Liver (tissue), 9 donors: Measurements from ENCODE around the gene PSMB11. TPM values are rescaled to one million over a fixed set of nuclear protein-coding genes. Genes with fewer than 3 reads are reported as not detected.

Source experiments
- DNase-seq: peaks from one replicate; pipeline ENCODE4 v3.0.0-alpha.2; 2017; ENCODE audit warnings: low spot score
- H3K27ac ChIP-seq, 2 donors: one replicate each; pipeline ENCODE4 v1.7.0; 2013; ENCODE audit warnings: inconsistent platforms in 2 of 2, low read length in 2 of 2, control low read depth in 1 of 2, low read depth in 1 of 2, mild to moderate bottlenecking in 1 of 2
- H3K27me3 ChIP-seq, 4 donors: one replicate each; pipeline versions ENCODE4 v1.6.1 to v1.7.0; 2013; ENCODE audit warnings: low read length in 3 of 4, inconsistent platforms in 1 of 4, mild to moderate bottlenecking in 1 of 4, moderate library complexity in 1 of 4; ENCODE audit not compliant: control insufficient read depth in 4 of 4, insufficient read depth in 4 of 4
- H3K36me3 ChIP-seq, 4 donors: one replicate each; pipeline versions ENCODE4 v1.6.1 to v1.7.0; 2013; ENCODE audit warnings: low read length in 3 of 4, mild to moderate bottlenecking in 3 of 4, low read depth in 1 of 4, moderate library complexity in 1 of 4; ENCODE audit not compliant: control insufficient read depth in 4 of 4, insufficient read depth in 3 of 4
- H3K4me1 ChIP-seq, 4 donors: one replicate each; pipeline versions ENCODE4 v1.6.1 to v1.7.0; 2013; ENCODE audit warnings: low read length in 3 of 4, mild to moderate bottlenecking in 3 of 4, moderate library complexity in 1 of 4; ENCODE audit not compliant: control insufficient read depth in 4 of 4, insufficient read depth in 4 of 4
- H3K4me3 ChIP-seq, 3 donors: one replicate each; pipeline versions ENCODE4 v1.6.1 to v1.7.0; 2013; ENCODE audit warnings: low read length in 3 of 3, control low read depth in 1 of 3, low read depth in 1 of 3, mild to moderate bottlenecking in 1 of 3
- H3K9ac ChIP-seq, 2 donors: one replicate each; pipeline ENCODE4 v1.7.0; 2013; ENCODE audit warnings: low read length in 2 of 2, mild to moderate bottlenecking in 2 of 2, moderate library complexity in 2 of 2, control low read depth in 1 of 2, low read depth in 1 of 2
- H3K9me3 ChIP-seq, 4 donors: one replicate each; pipeline versions ENCODE4 v1.6.1 to v1.7.0; 2013; ENCODE audit warnings: low read length in 3 of 4; ENCODE audit not compliant: control insufficient read depth in 4 of 4
- EGR1 ChIP-seq, 2 donors: IDR thresholded peaks; 2 replicates each; pipeline ENCODE4 v1.6.1; 2016 to 2018; ENCODE audit warnings: antibody characterized with exemption in 2 of 2, low read depth in 2 of 2
- FOXA1 ChIP-seq: IDR thresholded peaks from 2 replicates; pipeline ENCODE4 v1.6.1; 2016; ENCODE audit warnings: antibody characterized with exemption
- FOXA2 ChIP-seq: IDR thresholded peaks from 2 replicates; pipeline ENCODE4 v1.6.1; 2016; ENCODE audit warnings: antibody characterized with exemption
- GABPA ChIP-seq, 2 donors: IDR thresholded peaks in 1 of 2; conservative IDR thresholded peaks in 1 of 2; 2 replicates each; pipeline ENCODE4 v1.6.1; 2016; ENCODE audit warnings: antibody characterized with exemption in 2 of 2, mild to moderate bottlenecking in 1 of 2, moderate library complexity in 1 of 2
- HNF4G ChIP-seq: IDR thresholded peaks from 2 replicates; pipeline ENCODE4 v1.6.1; 2016; ENCODE audit warnings: antibody characterized with exemption
- MAX ChIP-seq: IDR thresholded peaks from 2 replicates; pipeline ENCODE4 v1.6.1; 2016; ENCODE audit warnings: antibody characterized with exemption
- REST ChIP-seq: IDR thresholded peaks from 2 replicates; pipeline ENCODE4 v1.6.1; 2016; ENCODE audit warnings: antibody characterized with exemption, mild to moderate bottlenecking
- TAF1 ChIP-seq: conservative IDR thresholded peaks from 2 replicates; pipeline ENCODE4 v1.6.1; 2016; ENCODE audit warnings: antibody characterized with exemption, mild to moderate bottlenecking
- ZBTB33 ChIP-seq: IDR thresholded peaks from 2 replicates; pipeline ENCODE4 v1.6.1; 2016; ENCODE audit warnings: antibody characterized with exemption
- WGBS: extraction: QIAGEN DNeasy Blood & Tissue Kit; methylation state at CpG from one replicate; pipeline ENCODE4 v1.1.7; 2013; 5-methylcytosine and 5-hydroxymethylcytosine counted together
- polyA plus RNA-seq, 2 donors: library from polyadenylated mRNA; stranded (reverse) in 1 of 2; unstranded in 1 of 2; fragments of 200-250 nt in 1 of 2; fragments of >200 nt in 1 of 2; fragmentation: Nextera tagmentation in 1 of 2; extraction: Ambion mirVana in 1 of 2; gene quantifications; one replicate each; pipeline versions ENCODE4 v1.2.1 to v1.2.3, GENCODE V29; 2013 to 2015
- total RNA-seq, 2 donors: library from RNA; depleted of rRNA; stranded (reverse); fragments of >200 nt; gene quantifications; one replicate each; pipeline ENCODE4 v1.2.3, GENCODE V29; 2014
- TF ChIP-seq, protein P1 (sequence below): fragments of 150-350 bp; IDR thresholded peaks from 2 replicates; pipeline ENCODE4 v1.5.1; 2017; ENCODE audit warnings: improper control_type of control experiment, low read depth, low read length; ENCODE audit not compliant: missing input control
- donor health status: healthy.
- donor health status: healthy.
- donor health status: healthy.
- donor health status: healthy.
- donor health status: healthy.

The PSMB11 gene
- total and polyA plus RNA-seq, 4 donors, result not detected

GRCh38 chr14:23093104-23093503 lies 51.1 kb downstream of the PSMB11 start:
- peaks cover 0 to 17% (median 8%) of the 10 kb centered on the region in 4 donors for H3K4me1 ChIP-seq
- no peak overlapping the region for H3K4me3 ChIP-seq
- no peaks in the 10 kb centered on the region for H3K9me3 ChIP-seq
- H3K9ac ChIP-seq, result no peak overlapping the region
- H3K27ac ChIP-seq, result no peak overlapping the region
- TF ChIP-seq, protein P1, sequence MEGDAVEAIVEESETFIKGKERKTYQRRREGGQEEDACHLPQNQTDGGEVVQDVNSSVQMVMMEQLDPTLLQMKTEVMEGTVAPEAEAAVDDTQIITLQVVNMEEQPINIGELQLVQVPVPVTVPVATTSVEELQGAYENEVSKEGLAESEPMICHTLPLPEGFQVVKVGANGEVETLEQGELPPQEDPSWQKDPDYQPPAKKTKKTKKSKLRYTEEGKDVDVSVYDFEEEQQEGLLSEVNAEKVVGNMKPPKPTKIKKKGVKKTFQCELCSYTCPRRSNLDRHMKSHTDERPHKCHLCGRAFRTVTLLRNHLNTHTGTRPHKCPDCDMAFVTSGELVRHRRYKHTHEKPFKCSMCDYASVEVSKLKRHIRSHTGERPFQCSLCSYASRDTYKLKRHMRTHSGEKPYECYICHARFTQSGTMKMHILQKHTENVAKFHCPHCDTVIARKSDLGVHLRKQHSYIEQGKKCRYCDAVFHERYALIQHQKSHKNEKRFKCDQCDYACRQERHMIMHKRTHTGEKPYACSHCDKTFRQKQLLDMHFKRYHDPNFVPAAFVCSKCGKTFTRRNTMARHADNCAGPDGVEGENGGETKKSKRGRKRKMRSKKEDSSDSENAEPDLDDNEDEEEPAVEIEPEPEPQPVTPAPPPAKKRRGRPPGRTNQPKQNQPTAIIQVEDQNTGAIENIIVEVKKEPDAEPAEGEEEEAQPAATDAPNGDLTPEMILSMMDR, result no peak
- 88% methylated on average over 2 of the region's 2 CpGs for WGBS
- H3K27me3 ChIP-seq, result no peaks in the 10 kb centered on the region
- no peak for DNase-seq
- peaks cover 10 to 35% (median 21%) of the 10 kb centered on the region in 4 donors for H3K36me3 ChIP-seq

GRCh38 chr14:23093526-23093925 lies 51.5 kb downstream of the PSMB11 start:
- Histone ChIP-seq H3K9ac (peak overlapping the region in 1 of 2 donors; percentile 57), H3K4me1 (peaks cover 0 to 17% (median 8%) of the 10 kb centered on the region in 4 donors), H3K4me3 (peak overlapping the region in 1 of 3 donors; percentile 66), H3K36me3 (peaks cover 10 to 34% (median 21%) of the 10 kb centered on the region in 4 donors), H3K27ac (no peak overlapping the region), H3K9me3 (no peaks in the 10 kb centered on the region), H3K27me3 (no peaks in the 10 kb centered on the region)
- WGBS, result 87% methylated on average over 2 of the region's 2 CpGs
- no peak for TF ChIP-seq HNF4G
- TF ChIP-seq TAF1, result no peak
- no peak for TF ChIP-seq EGR1 (IDR thresholded peaks at IDR 0.05; ENCODE audit: low read depth in 2 of 2)
- no peak for TF ChIP-seq REST
- no peak for TF ChIP-seq MAX
- no peak for TF ChIP-seq FOXA2
- no peak for TF ChIP-seq ZBTB33
- no peak for TF ChIP-seq FOXA1
- TF ChIP-seq GABPA (IDR thresholded peaks at IDR 0.05 in 1 of 2, conservative IDR thresholded peaks at IDR 0.05 in 1 of 2), result no peak
- no peak for DNase-seq

Other genes with a start within 250 kb of the PSMB11 start
- gene SLC7A7, start 226.8 kb upstream of the PSMB11 start, total RNA-seq, result 10 to 100 TPM in 1 of 2 donors, 1 to 10 TPM in 1; 9.2 to 14.3 TPM
- 1 to 10 TPM; 2.8 to 8.3 TPM for gene SLC7A7, start 226.8 kb upstream of the PSMB11 start, polyA plus RNA-seq
- gene MRPL52, start 212.3 kb upstream of the PSMB11 start, total RNA-seq, result 10 to 100 TPM in 1 of 2 donors, 1 to 10 TPM in 1; 9.1 to 19.1 TPM
- 100 to 1,000 TPM in 1 of 2 donors, 10 to 100 TPM in 1; 54.1 to 142 TPM for gene MRPL52, start 212.3 kb upstream of the PSMB11 start, polyA plus RNA-seq
- gene MMP14, start 205.6 kb upstream of the PSMB11 start, total RNA-seq, result 1 to 10 TPM; 7.6 to 8.4 TPM
- 10 to 100 TPM in 1 of 2 donors, under 1 TPM in 1; 0.86 to 10.6 TPM for gene MMP14, start 205.6 kb upstream of the PSMB11 start, polyA plus RNA-seq
- gene LRP10, start 170.5 kb upstream of the PSMB11 start, total RNA-seq, result 10 to 100 TPM; 30.0 to 32.6 TPM
- gene LRP10, start 170.5 kb upstream of the PSMB11 start, polyA plus RNA-seq, result 10 to 100 TPM; 19.5 to 61.7 TPM
- gene REM2, start 159.0 kb upstream of the PSMB11 start, total RNA-seq, result under 1 TPM; 0.08 to 0.14 TPM
- gene REM2, start 159.0 kb upstream of the PSMB11 start, polyA plus RNA-seq, result under 1 TPM in 1 of 2 donors, not detected in 1; 0.11 TPM
- gene RBM23, start 123.1 kb upstream of the PSMB11 start, total RNA-seq, result 100 to 1,000 TPM in 1 of 2 donors, 10 to 100 TPM in 1; 36.7 to 242 TPM
- 10 to 100 TPM; 22.3 to 26.0 TPM for gene RBM23, start 123.1 kb upstream of the PSMB11 start, polyA plus RNA-seq
- gene PRMT5, start 112.8 kb upstream of the PSMB11 start, total RNA-seq, result 10 to 100 TPM; 26.2 to 27.5 TPM
- 10 to 100 TPM; 14.1 to 28.2 TPM for gene PRMT5, start 112.8 kb upstream of the PSMB11 start, polyA plus RNA-seq
- gene HAUS4, start 85.1 kb upstream of the PSMB11 start, total RNA-seq, result 10 to 100 TPM; 11.9 to 32.8 TPM
- gene HAUS4, start 85.1 kb upstream of the PSMB11 start, polyA plus RNA-seq, result 1 to 10 TPM; 5.8 to 7.9 TPM
- 10 to 100 TPM; 15.9 to 34.9 TPM for gene AJUBA, start 59.7 kb upstream of the PSMB11 start, total RNA-seq
- gene AJUBA, start 59.7 kb upstream of the PSMB11 start, polyA plus RNA-seq, result 10 to 100 TPM; 15.5 to 23.4 TPM
- gene C14orf93, start 32.1 kb upstream of the PSMB11 start, total RNA-seq, result 1 to 10 TPM; 3.8 to 7.1 TPM
- gene C14orf93, start 32.1 kb upstream of the PSMB11 start, polyA plus RNA-seq, result 1 to 10 TPM; 2.1 to 3.0 TPM
- 10 to 100 TPM; 74.0 to 88.2 TPM for gene PSMB5, start 7.3 kb upstream of the PSMB11 start, total RNA-seq
- gene PSMB5, start 7.3 kb upstream of the PSMB11 start, polyA plus RNA-seq, result 100 to 1,000 TPM; 102 to 152 TPM
- gene CDH24, start 15.3 kb downstream of the PSMB11 start, total RNA-seq, result under 1 TPM; 0.23 to 0.50 TPM
- under 1 TPM in 1 of 2 donors, not detected in 1; 0.38 TPM for gene CDH24, start 15.3 kb downstream of the PSMB11 start, polyA plus RNA-seq
- gene ACIN1, start 52.9 kb downstream of the PSMB11 start, total RNA-seq, result 10 to 100 TPM; 49.3 to 50.6 TPM
- gene ACIN1, start 52.9 kb downstream of the PSMB11 start, polyA plus RNA-seq, result 10 to 100 TPM in 1 of 2 donors, 1 to 10 TPM in 1; 8.1 to 24.9 TPM
- gene C14orf119, start 53.3 kb downstream of the PSMB11 start, total RNA-seq, result 10 to 100 TPM in 1 of 2 donors, 1 to 10 TPM in 1; 9.0 to 16.1 TPM
- 10 to 100 TPM; 19.3 to 27.1 TPM for gene C14orf119, start 53.3 kb downstream of the PSMB11 start, polyA plus RNA-seq
- not detected for gene CIROP, start 62.8 kb downstream of the PSMB11 start, total RNA-seq
- not detected for gene CIROP, start 62.8 kb downstream of the PSMB11 start, polyA plus RNA-seq
- gene CEBPE, start 77.0 kb downstream of the PSMB11 start, total RNA-seq, result 1 to 10 TPM in 1 of 2 donors, under 1 TPM in 1; 0.08 to 4.4 TPM
- under 1 TPM in 1 of 2 donors, not detected in 1; 0.16 TPM for gene CEBPE, start 77.0 kb downstream of the PSMB11 start, polyA plus RNA-seq
- 1 to 10 TPM; 4.5 to 9.8 TPM for gene SLC7A8, start 141.4 kb downstream of the PSMB11 start, total RNA-seq
- 1 to 10 TPM; 2.6 to 6.2 TPM for gene SLC7A8, start 141.4 kb downstream of the PSMB11 start, polyA plus RNA-seq
- under 1 TPM; 0.17 to 0.51 TPM for gene RNF212B, start 195.7 kb downstream of the PSMB11 start, total RNA-seq
- under 1 TPM in 1 of 2 donors, not detected in 1; 0.06 TPM for gene RNF212B, start 195.7 kb downstream of the PSMB11 start, polyA plus RNA-seq
- 1 to 10 TPM; 3.4 to 3.5 TPM for gene HOMEZ, start 243.9 kb downstream of the PSMB11 start, total RNA-seq
- 1 to 10 TPM; 2.8 to 3.3 TPM for gene HOMEZ, start 243.9 kb downstream of the PSMB11 start, polyA plus RNA-seq